ENCODE measurements around the gene SYNJ1. TPM values are rescaled to one million over a fixed set of nuclear protein-coding genes. Genes with fewer than 3 reads are reported as not detected.
A peak's percentile ranks its signal among the peaks of the same experiment; 100 is the strongest.

Gene SYNJ1
- total and polyA plus RNA-seq, 9 of the 15 experiments (the other 6 are each of a cell fraction or from before 2014, with no cell fraction given), result 2.4 to 10.6 (median 5.6) TPM

DNA sequence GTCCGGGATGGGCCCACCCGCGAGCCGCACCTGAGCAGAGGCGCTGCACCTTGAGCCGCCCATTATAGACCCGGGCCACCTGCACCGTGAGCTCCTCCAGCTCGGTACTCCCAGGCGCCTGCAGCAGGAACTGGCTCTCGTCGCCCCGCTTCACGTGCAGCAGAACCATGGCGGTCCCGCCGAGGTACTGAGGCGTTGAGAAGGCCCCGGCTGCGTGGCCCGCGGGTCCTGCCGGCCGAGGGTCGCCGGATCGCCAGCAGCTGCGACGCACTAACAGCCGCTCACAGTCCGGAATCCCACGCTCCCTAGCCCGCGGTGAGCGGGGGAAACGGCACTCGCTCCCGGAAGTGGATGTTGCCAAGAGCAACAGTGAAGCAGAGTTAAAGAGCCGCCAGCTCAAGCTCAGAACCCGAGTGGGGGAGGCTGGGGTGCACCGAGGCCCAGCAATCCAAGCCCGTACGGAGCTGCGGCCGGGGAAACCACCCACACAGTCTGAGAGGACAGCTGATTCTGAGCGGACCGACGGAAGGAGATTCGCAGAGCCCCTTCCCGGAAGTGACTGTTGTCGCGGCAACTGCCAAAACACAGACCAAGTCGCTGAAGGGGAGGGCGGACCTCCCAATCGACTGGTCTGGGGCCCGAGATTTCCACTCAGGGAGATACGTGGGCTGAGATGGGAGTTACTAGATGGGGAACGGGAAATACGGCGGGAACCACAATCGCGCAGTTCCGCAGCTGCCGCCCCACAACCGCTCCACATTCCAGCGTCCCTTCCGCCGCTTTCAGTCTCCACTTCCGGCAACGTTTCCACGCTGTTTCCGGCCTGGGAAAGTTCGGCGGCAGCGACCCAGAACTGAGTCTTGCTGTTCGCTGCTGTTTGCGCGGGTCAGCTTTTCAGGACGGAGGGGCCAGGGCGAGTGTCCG is 115.5 kb downstream of the SYNJ1 start, which contains the start of gene CFAP298 (continued):
- TF ChIP-seq, protein P1, sequence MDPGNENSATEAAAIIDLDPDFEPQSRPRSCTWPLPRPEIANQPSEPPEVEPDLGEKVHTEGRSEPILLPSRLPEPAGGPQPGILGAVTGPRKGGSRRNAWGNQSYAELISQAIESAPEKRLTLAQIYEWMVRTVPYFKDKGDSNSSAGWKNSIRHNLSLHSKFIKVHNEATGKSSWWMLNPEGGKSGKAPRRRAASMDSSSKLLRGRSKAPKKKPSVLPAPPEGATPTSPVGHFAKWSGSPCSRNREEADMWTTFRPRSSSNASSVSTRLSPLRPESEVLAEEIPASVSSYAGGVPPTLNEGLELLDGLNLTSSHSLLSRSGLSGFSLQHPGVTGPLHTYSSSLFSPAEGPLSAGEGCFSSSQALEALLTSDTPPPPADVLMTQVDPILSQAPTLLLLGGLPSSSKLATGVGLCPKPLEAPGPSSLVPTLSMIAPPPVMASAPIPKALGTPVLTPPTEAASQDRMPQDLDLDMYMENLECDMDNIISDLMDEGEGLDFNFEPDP (CRISPR knock-in tag; IDR thresholded peaks at IDR 0.05), result no peak
- TF ChIP-seq, protein P2, sequence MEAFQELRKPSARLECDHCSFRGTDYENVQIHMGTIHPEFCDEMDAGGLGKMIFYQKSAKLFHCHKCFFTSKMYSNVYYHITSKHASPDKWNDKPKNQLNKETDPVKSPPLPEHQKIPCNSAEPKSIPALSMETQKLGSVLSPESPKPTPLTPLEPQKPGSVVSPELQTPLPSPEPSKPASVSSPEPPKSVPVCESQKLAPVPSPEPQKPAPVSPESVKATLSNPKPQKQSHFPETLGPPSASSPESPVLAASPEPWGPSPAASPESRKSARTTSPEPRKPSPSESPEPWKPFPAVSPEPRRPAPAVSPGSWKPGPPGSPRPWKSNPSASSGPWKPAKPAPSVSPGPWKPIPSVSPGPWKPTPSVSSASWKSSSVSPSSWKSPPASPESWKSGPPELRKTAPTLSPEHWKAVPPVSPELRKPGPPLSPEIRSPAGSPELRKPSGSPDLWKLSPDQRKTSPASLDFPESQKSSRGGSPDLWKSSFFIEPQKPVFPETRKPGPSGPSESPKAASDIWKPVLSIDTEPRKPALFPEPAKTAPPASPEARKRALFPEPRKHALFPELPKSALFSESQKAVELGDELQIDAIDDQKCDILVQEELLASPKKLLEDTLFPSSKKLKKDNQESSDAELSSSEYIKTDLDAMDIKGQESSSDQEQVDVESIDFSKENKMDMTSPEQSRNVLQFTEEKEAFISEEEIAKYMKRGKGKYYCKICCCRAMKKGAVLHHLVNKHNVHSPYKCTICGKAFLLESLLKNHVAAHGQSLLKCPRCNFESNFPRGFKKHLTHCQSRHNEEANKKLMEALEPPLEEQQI (IDR thresholded peaks at IDR 0.05), result peak; percentile 35; the same call in 1 of the 2 replicates
- TF ChIP-seq SRSF7 (optimal IDR thresholded peaks at IDR 0.05; ENCODE audit: low read depth, low read length) (no peak), KLF13 (tag; IDR thresholded peaks at IDR 0.05; ENCODE audit: borderline replicate concordance, low read depth) (peak; percentile 82), KAT8 (IDR thresholded peaks at IDR 0.05; ENCODE audit: low read depth) (no peak), EZH2 (IDR thresholded peaks at IDR 0.05; ENCODE audit: borderline replicate concordance, low read depth, low read length) (no peak), ZFPM2 (CRISPR knock-in tag; IDR thresholded peaks at IDR 0.05) (no peak)
- TF ChIP-seq, protein P3, sequence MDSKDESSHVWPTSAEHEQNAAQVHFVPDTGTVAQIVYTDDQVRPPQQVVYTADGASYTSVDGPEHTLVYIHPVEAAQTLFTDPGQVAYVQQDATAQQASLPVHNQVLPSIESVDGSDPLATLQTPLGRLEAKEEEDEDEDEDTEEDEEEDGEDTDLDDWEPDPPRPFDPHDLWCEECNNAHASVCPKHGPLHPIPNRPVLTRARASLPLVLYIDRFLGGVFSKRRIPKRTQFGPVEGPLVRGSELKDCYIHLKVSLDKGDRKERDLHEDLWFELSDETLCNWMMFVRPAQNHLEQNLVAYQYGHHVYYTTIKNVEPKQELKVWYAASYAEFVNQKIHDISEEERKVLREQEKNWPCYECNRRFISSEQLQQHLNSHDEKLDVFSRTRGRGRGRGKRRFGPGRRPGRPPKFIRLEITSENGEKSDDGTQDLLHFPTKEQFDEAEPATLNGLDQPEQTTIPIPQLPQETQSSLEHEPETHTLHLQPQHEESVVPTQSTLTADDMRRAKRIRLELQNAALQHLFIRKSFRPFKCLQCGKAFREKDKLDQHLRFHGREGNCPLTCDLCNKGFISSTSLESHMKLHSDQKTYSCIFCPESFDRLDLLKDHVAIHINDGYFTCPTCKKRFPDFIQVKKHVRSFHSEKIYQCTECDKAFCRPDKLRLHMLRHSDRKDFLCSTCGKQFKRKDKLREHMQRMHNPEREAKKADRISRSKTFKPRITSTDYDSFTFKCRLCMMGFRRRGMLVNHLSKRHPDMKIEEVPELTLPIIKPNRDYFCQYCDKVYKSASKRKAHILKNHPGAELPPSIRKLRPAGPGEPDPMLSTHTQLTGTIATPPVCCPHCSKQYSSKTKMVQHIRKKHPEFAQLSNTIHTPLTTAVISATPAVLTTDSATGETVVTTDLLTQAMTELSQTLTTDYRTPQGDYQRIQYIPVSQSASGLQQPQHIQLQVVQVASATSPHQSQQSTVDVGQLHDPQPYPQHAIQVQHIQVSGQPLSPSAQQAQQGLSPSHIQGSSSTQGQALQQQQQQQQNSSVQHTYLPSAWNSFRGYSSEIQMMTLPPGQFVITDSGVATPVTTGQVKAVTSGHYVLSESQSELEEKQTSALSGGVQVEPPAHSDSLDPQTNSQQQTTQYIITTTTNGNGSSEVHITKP (IDR thresholded peaks at IDR 0.05; ENCODE audit: partially characterized antibody), result peak; percentile 96
- TF ChIP-seq, protein P4, sequence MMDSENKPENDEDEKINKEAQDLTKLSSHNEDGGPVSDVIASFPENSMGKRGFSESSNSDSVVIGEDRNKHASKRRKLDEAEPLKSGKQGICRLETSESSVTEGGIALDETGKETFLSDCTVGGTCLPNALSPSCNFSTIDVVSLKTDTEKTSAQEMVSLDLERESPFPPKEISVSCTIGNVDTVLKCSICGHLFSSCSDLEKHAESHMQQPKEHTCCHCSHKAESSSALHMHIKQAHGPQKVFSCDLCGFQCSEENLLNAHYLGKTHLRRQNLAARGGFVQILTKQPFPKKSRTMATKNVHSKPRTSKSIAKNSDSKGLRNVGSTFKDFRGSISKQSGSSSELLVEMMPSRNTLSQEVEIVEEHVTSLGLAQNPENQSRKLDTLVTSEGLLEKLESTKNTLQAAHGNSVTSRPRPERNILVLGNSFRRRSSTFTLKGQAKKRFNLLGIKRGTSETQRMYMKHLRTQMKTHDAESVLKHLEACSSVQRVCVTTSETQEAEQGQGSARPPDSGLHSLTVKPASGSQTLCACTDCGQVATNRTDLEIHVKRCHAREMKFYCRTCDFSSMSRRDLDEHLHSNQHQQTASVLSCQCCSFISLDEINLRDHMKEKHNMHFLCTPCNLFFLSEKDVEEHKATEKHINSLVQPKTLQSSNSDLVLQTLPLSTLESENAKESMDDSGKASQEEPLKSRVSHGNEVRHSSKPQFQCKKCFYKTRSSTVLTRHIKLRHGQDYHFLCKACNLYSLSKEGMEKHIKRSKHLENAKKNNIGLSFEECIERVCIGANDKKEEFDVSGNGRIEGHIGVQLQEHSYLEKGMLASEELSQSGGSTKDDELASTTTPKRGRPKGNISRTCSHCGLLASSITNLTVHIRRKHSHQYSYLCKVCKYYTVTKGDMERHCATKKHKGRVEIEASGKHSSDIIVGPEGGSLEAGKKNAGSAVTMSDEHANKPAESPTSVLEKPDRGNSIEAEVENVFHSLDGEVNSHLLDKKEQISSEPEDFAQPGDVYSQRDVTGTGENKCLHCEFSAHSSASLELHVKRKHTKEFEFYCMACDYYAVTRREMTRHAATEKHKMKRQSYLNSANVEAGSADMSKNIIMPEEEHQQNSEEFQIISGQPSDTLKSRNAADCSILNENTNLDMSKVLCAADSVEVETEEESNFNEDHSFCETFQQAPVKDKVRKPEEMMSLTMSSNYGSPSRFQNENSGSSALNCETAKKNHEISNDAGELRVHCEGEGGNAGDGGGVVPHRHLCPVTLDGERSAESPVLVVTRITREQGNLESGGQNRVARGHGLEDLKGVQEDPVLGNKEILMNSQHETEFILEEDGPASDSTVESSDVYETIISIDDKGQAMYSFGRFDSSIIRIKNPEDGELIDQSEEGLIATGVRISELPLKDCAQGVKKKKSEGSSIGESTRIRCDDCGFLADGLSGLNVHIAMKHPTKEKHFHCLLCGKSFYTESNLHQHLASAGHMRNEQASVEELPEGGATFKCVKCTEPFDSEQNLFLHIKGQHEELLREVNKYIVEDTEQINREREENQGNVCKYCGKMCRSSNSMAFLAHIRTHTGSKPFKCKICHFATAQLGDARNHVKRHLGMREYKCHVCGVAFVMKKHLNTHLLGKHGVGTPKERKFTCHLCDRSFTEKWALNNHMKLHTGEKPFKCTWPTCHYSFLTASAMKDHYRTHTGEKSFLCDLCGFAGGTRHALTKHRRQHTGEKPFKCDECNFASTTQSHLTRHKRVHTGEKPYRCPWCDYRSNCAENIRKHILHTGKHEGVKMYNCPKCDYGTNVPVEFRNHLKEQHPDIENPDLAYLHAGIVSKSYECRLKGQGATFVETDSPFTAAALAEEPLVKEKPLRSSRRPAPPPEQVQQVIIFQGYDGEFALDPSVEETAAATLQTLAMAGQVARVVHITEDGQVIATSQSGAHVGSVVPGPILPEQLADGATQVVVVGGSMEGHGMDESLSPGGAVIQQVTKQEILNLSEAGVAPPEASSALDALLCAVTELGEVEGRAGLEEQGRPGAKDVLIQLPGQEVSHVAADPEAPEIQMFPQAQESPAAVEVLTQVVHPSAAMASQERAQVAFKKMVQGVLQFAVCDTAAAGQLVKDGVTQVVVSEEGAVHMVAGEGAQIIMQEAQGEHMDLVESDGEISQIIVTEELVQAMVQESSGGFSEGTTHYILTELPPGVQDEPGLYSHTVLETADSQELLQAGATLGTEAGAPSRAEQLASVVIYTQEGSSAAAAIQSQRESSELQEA (IDR thresholded peaks at IDR 0.05; ENCODE audit: low read depth), result peak; percentile 34; the same call in 1 of the 2 replicates

Data from K562 (cell line).